Measurements from ENCODE around the gene ACP2.
"Not testable (repeated sequence)": the region's sequence is repeated elsewhere in the genome, so short reads cannot be mapped to it uniquely, and the experiment has no call there.

Gene ACP2

DNA sequence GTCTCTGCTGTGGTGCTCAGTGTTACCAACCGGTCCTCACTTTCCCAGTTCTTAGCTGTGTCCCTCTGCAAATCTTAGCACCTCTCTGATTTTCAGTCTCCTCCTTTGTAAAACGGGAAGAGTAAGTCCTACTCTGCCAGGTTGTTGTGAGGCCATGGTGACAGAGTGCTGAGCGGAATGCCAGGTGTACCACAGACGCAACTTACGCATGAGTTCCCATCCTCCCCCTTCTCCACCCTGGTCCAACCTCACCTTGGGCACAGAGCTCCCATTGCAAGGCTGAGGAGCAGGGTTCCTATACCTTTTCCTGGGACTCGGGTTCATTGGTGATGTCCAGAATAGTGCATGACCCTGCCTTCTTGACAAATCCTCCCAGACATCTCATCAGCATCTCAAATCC is 41.2 kb downstream of the ACP2 start:
- DNase-seq (ENCODE audit: low read depth in 2 of 2, low spot score in 1 of 2) = no peak

GRCh38 chr11:47206577-47206976 is 42.0 kb downstream of the ACP2 start:
- not testable (repeated sequence) for DNase-seq (ENCODE audit: low read depth in 2 of 2, low spot score in 1 of 2)

DNA sequence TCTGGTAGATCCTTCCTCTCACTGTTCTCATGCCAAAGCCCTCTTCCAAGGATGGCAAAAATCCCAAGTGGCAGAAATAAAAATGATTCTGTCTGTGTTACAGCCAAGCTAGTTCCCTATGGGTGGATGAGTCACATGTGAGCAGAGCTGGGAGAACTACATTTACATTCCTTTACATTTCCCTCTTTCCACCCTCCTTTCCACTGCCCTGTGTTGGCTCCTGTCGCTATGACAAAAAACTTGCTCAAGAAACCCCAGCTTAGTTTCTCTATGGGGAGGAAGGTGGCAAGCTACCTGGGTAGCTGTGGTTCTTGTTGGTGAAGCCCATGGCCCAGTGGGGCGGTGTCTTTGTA is 44.0 kb downstream of the ACP2 start:
- no peak for DNase-seq (ENCODE audit: low read depth in 2 of 2, low spot score in 1 of 2)

GRCh38 chr11:47202576-47202975 is 46.0 kb downstream of the ACP2 start:
- DNase-seq (ENCODE audit: low read depth in 2 of 2, low spot score in 1 of 2) = no peak

GRCh38 chr11:47201015-47201414 is 47.6 kb downstream of the ACP2 start:
- DNase-seq (ENCODE audit: low read depth in 2 of 2, low spot score in 1 of 2) = no peak

- DNase-seq (ENCODE audit: low read depth in 2 of 2, low spot score in 1 of 2) = not testable (repeated sequence)
Observed at GRCh38 chr11:47198161-47198560, 50.5 kb downstream of the ACP2 start.

GRCh38 chr11:47192111-47192510 is 56.5 kb downstream of the ACP2 start:
- no peak for DNase-seq (ENCODE audit: low read depth in 2 of 2, low spot score in 1 of 2)

DNA sequence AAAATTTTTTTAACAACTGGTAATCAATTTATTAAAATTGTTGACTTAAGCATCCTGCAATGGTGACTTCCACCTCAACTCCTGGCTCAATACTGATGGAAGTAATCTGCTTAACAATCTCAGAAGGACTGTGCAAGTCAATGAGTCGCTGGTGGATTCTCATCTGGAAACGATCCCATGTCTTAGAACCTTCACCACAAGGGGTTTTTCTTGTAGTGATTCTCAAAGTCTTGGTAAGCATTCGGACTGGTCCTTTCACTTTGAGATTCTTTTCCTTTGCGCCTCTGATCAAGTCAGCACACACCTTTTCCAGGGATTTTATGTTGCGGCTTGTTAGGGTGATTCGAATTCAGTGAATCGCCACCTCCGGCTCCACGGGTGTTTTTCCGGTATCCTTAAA is 57.5 kb downstream of the ACP2 start:
- not testable (repeated sequence) for DNase-seq (ENCODE audit: low read depth in 2 of 2, low spot score in 1 of 2)

Data from stimulated activated CD8-positive, alpha-beta memory T cell treated with anti-CD3 and anti-CD28 coated beads, Interleukin-4, amount 100 ng/mL, for 1 hour (primary cell).